Middle frontal gyrus (tissue), 1 donor: ENCODE measurements around the gene DOCK8.

ENCODE experiments used
- DNase-seq: peaks from one replicate; pipeline ENCODE4 v3.0.0-alpha.2; 2015; ENCODE audit warnings: low spot score; ENCODE audit errors: extremely low spot score

DOCK8 gene

GRCh38 chr9:362561-363273 is 148.1 kb downstream of the DOCK8 start:
- DNase-seq = no peak

GRCh38 chr9:363274-363612 is 148.6 kb downstream of the DOCK8 start:
- no peak for DNase-seq

GRCh38 chr9:365436-365835 is 150.8 kb downstream of the DOCK8 start:
- no peak for DNase-seq

GRCh38 chr9:366620-367019 is 152.0 kb downstream of the DOCK8 start:
- DNase-seq = no peak

- no peak for DNase-seq
Observed at GRCh38 chr9:370086-370485, 155.4 kb downstream of the DOCK8 start.

DNA sequence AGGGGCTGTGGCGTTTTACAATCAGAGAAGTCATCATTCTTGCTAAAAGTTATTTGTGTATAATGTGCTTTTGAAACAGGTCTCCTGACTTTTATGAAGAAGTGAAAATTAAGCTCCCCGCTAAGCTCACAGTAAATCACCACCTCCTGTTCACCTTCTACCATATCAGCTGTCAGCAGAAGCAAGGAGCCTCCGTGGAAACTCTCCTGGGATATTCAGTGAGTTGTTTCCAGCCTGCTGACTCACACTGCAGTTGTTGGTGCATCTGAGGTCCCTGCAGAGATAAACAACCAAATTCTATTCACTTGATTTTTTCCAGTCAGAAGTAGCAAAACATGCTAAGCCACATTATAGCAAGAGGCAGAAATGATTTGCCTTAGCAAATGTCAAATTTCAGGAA is 156.7 kb downstream of the DOCK8 start:
- DNase-seq = no peak

- DNase-seq = no peak
Observed at GRCh38 chr9:372128-372527, 157.5 kb downstream of the DOCK8 start.

DNA sequence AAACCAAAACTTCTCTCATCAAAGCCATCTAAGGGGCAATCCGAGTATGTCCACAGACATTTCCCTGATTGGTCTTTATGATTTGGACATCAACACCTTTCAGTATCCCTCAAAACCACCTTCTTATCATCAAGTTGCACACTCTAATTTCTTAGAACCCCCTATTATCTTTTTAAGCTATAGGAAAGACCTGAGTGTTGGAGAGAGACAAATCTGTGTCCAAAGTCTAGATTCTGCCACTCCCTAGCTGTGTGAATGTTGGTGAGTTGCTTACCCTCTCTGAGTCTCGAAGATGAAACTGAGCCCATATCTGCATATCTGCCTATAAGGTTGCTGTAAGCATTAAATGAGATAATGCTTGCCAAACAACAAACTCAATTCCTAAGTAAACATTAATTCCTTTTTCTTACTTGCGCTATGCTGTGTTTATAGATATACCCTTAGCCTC is 159.1 kb downstream of the DOCK8 start:
- no peak for DNase-seq

GRCh38 chr9:374736-375135 is 160.1 kb downstream of the DOCK8 start:
- DNase-seq = no peak

GRCh38 chr9:376115-376514 is 161.4 kb downstream of the DOCK8 start:
- no peak for DNase-seq

DNA sequence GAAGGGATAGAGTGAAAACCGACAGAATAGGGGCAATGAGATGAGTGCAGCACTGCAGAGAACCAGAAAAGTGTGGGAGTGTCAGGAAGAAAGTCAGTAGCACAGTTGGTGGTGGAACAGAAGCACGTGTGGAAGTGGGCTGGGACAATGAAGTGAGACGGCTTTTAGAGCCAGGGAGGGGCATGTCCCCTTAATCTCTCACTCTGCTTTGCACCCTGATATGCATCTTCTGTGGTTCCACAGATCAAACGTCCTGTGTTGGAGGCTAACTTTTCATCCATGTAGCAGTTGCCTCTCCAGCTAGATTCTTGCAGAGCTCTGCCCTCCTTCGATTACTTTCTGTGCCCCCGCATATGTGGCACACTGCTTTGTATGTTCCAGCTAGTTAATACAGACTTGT is 163.6 kb downstream of the DOCK8 start:
- no peak for DNase-seq

DNA sequence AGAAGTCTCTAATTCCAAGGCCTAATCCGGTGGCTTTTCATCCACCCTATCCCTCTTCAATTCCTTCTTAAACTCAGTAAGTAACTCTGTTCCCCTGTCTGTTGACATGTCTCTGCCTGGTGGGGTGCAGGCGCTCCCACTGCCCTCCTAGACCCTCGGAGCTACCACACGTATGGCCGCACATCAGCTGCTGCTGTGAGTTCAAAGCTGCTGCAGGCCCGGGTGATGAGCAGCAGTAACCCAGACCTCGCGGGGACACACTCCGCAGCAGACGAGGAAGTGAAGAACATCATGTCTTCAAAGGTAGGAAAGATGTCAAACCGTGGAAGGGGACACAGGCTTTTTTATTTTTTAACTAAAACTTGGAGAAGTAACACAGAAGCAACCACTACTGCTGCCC is 167.7 kb downstream of the DOCK8 start:
- no peak for DNase-seq

DNA sequence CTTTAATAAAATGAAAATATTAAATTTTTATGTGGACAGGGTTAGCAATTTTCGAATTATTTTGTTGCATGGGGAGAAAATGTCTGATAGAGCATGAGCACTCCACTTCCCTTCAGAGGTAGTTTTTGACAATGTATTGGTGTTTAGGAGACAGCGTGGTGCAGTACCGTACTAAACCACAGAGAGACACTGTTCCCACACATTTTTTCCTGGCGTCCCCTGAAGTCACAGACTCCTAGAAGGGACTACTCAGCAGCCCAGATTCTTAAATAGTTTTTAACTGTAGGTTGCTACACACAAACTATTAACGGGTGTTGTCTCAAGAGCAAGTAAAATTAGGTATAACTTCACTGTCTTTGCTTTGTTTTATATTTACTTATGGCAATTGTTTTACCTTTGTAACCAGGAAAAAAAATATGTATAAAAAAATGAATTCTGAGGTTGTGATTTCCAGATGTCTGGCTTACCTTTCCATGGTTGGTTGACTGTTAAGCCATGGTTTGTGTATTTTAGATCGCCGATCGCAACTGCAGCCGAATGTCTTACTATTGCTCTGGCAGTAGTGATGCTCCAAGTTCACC is 171.2 kb downstream of the DOCK8 start:
- DNase-seq = no peak

GRCh38 chr9:389159-389558 is 174.5 kb downstream of the DOCK8 start:
- DNase-seq = no peak

- DNase-seq = no peak
Observed at GRCh38 chr9:389758-390157, 175.1 kb downstream of the DOCK8 start.

DNA sequence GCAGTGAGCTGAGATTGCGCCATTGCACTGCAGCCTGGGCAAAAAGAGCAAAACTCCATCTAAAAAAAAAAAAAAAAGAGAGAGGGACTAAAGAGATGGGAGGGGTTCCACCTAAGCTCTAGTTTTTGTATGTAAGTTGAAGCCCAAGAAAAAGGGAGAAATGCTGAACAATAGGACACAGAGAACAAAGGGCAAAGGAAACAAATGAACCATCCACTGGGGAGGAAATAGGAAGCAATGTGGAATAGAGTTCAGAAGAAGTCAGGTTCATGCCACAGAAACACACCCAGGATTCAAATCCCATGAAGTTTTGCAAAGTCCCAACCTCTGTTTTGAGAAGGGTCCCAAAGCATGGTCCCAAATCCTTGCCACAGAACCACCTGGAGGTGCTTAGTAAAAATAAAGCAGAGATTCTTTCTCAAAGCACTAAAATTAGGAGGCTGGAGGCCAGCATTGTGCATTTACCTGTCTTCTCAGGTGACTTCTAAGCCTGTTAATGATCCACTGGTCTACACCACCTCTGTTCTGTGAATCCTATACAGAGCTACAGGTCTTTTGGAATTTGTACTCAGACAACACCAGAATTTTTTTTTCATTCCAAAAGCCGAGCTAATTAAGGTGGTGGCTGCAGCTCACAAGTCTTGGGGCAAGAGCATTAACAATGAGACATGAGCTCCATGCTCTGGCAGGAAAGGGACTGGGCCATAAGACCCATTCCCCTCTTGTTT is 177.6 kb downstream of the DOCK8 start:
- DNase-seq = no peak

DNA sequence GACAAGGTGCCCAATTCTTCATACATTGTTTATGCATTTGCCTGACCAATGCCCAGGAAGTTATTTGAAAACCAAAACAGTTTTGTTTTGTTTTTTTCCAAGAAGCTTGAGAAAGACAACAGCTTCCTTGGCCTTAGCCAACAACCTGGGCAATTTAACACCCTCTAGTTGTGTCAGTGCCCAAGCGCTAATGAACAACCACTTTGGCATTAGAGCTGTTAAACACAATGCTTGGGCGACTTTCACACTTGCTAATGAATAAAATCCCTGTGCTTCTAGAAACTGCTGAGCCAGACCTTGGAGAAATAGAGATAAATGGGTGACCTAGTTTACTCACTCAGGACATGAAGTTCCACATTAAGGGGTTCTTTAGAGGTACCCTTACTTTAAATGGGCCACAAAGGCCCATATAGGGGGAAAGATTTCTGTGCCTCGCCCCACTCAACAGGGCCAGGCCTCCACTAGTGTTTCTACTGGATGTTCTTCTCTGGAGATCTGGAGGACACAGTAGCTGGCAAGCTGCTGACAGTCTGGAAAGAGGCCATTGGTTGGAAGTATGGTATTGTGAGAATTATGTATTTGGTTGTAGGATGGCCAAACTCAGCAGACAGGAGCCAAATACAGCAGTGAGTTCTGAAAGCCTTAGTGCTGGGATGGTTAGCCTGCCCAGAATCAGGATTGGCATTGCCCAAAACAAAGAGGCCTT is 179.8 kb downstream of the DOCK8 start:
- DNase-seq = no peak

DNA sequence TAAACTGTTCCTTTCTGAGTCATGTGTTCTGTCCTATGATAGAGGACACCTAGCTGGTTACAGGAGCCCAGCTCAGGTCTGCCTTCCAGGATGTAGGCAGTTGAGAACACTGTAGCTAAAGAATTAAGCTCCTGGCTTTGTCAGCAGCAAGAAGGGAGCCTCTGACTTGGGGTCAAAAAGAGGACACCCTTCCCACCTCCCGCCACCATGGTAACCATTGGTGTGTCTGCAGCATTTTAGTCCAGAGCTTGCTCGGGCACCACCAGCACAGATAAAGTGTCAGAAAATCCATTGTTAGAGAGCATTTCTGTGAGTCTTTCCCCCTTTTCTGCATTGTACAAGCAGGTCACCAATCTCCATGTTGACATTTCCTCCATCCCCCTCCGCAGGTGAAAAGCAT is 181.7 kb downstream of the DOCK8 start:
- no peak for DNase-seq

- DNase-seq = no peak
Observed at GRCh38 chr9:398085-398484, 183.4 kb downstream of the DOCK8 start.

- no peak for DNase-seq
Observed at GRCh38 chr9:401223-401622, 186.6 kb downstream of the DOCK8 start.

- DNase-seq = no peak
Observed at GRCh38 chr9:404234-404633, 189.6 kb downstream of the DOCK8 start.

- DNase-seq = no peak
Observed at GRCh38 chr9:405341-405740, 190.7 kb downstream of the DOCK8 start.
